H9 (cell line): ENCODE measurements around the gene IZUMO3. TPM values are rescaled to one million over a fixed set of nuclear protein-coding genes. Genes with fewer than 3 reads are reported as not detected.

Experiments used
- DNase-seq: peaks from one replicate; pipeline ENCODE4 v3.0.0-alpha.2; 2017
- H2AFZ ChIP-seq: one replicate; pipeline ENCODE4 v1.6.1; 2013; ENCODE audit warnings: mild to moderate bottlenecking, low read length, control low read depth, moderate library complexity
- H2AK5ac ChIP-seq: 2 replicates; pipeline ENCODE4 v1.6.1; 2013; ENCODE audit warnings: low read length, control low read depth, mixed read lengths; ENCODE audit not compliant: insufficient read length
- H2BK120ac ChIP-seq: one replicate; pipeline ENCODE4 v1.6.1; 2013; ENCODE audit warnings: low read depth, mild to moderate bottlenecking, low read length, control low read depth, inconsistent platforms; ENCODE audit not compliant: poor library complexity, severe bottlenecking
- H2BK12ac ChIP-seq: 2 replicates; pipeline ENCODE4 v1.6.1; 2013; ENCODE audit warnings: low read length, control low read depth, mixed read lengths, low read depth; ENCODE audit not compliant: insufficient read length
- H2BK15ac ChIP-seq: 2 replicates; pipeline ENCODE4 v1.6.1; 2013; ENCODE audit warnings: low read depth, low read length, control low read depth
- H2BK20ac ChIP-seq: one replicate; pipeline ENCODE4 v1.6.1; 2013; ENCODE audit warnings: low read depth, mild to moderate bottlenecking, low read length, control low read depth, inconsistent platforms; ENCODE audit not compliant: poor library complexity, severe bottlenecking
- H2BK5ac ChIP-seq: 2 replicates; pipeline ENCODE4 v1.6.1; 2013; ENCODE audit warnings: low read length, control low read depth, mixed read lengths; ENCODE audit not compliant: insufficient read length
- H3K14ac ChIP-seq: 2 replicates; pipeline ENCODE4 v1.6.1; 2013; ENCODE audit warnings: low read length, control low read depth; ENCODE audit not compliant: insufficient read depth
- H3K18ac ChIP-seq: 2 replicates; pipeline ENCODE4 v1.6.1; 2013; ENCODE audit warnings: low read depth, mild to moderate bottlenecking, mixed read lengths, low read length, control low read depth; ENCODE audit not compliant: insufficient read length
- H3K23ac ChIP-seq: 2 replicates; pipeline ENCODE4 v1.6.1; 2013; ENCODE audit warnings: low read length, control low read depth, mixed read lengths, low read depth; ENCODE audit not compliant: insufficient read length
- H3K23me2 ChIP-seq: 2 replicates; pipeline ENCODE4 v1.6.1; 2013; ENCODE audit warnings: low read depth, mild to moderate bottlenecking, mixed read lengths, low read length, control low read depth; ENCODE audit not compliant: insufficient read length, poor library complexity, severe bottlenecking
- H3K27ac ChIP-seq: 2 replicates; pipeline ENCODE4 v1.5.1; 2013; ENCODE audit warnings: low read length, control low read depth, mixed read lengths, low read depth; ENCODE audit not compliant: insufficient read length
- H3K27me3 ChIP-seq: 2 replicates; pipeline ENCODE4 v1.6.1; 2013; ENCODE audit warnings: low read length, control low read depth, inconsistent platforms; ENCODE audit not compliant: insufficient read depth
- H3K4ac ChIP-seq: 2 replicates; pipeline ENCODE4 v1.6.1; 2013; ENCODE audit warnings: low read depth, mild to moderate bottlenecking, control low read depth, inconsistent platforms, low read length, moderate library complexity
- H3K4me1 ChIP-seq: 2 replicates; pipeline ENCODE4 v1.6.1; 2013; ENCODE audit warnings: low read length, control low read depth, inconsistent platforms; ENCODE audit not compliant: insufficient read depth
- H3K4me2 ChIP-seq: 2 replicates; pipeline ENCODE4 v1.6.1; 2013; ENCODE audit warnings: low read length, control low read depth, mixed read lengths; ENCODE audit not compliant: insufficient read length, insufficient read depth
- H3K56ac ChIP-seq: 2 replicates; pipeline ENCODE4 v1.6.1; 2013; ENCODE audit warnings: low read depth, mild to moderate bottlenecking, mixed read lengths, low read length, control low read depth; ENCODE audit not compliant: insufficient read length
- H3K79me1 ChIP-seq: 2 replicates; pipeline ENCODE4 v1.6.1; 2013; ENCODE audit warnings: low read depth, mild to moderate bottlenecking, moderate library complexity, low read length, control low read depth, inconsistent platforms; ENCODE audit not compliant: insufficient read depth, poor library complexity, severe bottlenecking
- H3K79me2 ChIP-seq: 2 replicates; pipeline ENCODE4 v1.6.1; 2013; ENCODE audit warnings: low read length, control low read depth, inconsistent platforms; ENCODE audit not compliant: insufficient read depth
- H3K9ac ChIP-seq: 2 replicates; pipeline ENCODE4 v1.6.1; 2013; ENCODE audit warnings: low read length, control low read depth, mixed read lengths; ENCODE audit not compliant: insufficient read length; ENCODE audit errors: extremely low read depth
- H3K9me3 ChIP-seq: one replicate; pipeline ENCODE4 v1.6.1; 2013; ENCODE audit warnings: low read depth, low read length, inconsistent platforms; ENCODE audit not compliant: control insufficient read depth
- H3T11ph ChIP-seq: one replicate; pipeline ENCODE4 v1.6.1; 2013; ENCODE audit warnings: mild to moderate bottlenecking, low read length, control low read depth, inconsistent platforms
- H4K20me1 ChIP-seq: one replicate; pipeline ENCODE4 v1.6.1; 2013; ENCODE audit not compliant: control insufficient read depth, insufficient read length, insufficient read depth
- H4K5ac ChIP-seq: 2 replicates; pipeline ENCODE4 v1.6.1; 2013; ENCODE audit warnings: low read depth, mild to moderate bottlenecking, mixed read lengths, low read length, control low read depth; ENCODE audit not compliant: insufficient read length
- H4K8ac ChIP-seq: replicated peaks from 2 replicates; pipeline ENCODE4 v1.6.1; 2013; ENCODE audit warnings: low read length, control low read depth, mixed read lengths, low read depth; ENCODE audit not compliant: insufficient read length
- H4K91ac ChIP-seq: 2 replicates; pipeline ENCODE4 v1.6.1; 2013; ENCODE audit warnings: low read depth, mild to moderate bottlenecking, moderate library complexity, mixed read lengths, low read length, control low read depth; ENCODE audit not compliant: insufficient read length
- H3K27ac Mint-ChIP-seq, 3 experiments: 2 replicates in 2 of 3; 3 replicates in 1 of 3; pipeline ENCODE4 v1.8.0; 2020 to 2021; ENCODE audit warnings: mixed read lengths in 3 of 3, mild to moderate bottlenecking in 1 of 3, moderate library complexity in 1 of 3
- H3K27me3 Mint-ChIP-seq: 2 replicates; pipeline ENCODE4 v1.8.0; 2021; ENCODE audit warnings: low read depth, mild to moderate bottlenecking, moderate library complexity, mixed read lengths
- H3K36me3 Mint-ChIP-seq, 3 experiments: 2 replicates in 2 of 3; 3 replicates in 1 of 3; pipeline ENCODE4 v1.8.0; 2020 to 2021; ENCODE audit warnings: low read depth in 3 of 3, mixed read lengths in 3 of 3; ENCODE audit not compliant: insufficient read depth in 1 of 3
- H3K4me1 Mint-ChIP-seq, 2 experiments: 2 replicates each; pipeline ENCODE4 v1.8.0; 2020; ENCODE audit warnings: mixed read lengths in 2 of 2
- H3K4me3 Mint-ChIP-seq, 2 experiments: 2 replicates in 1 of 2; 3 replicates in 1 of 2; pipeline ENCODE4 v1.8.0; 2020 to 2021; ENCODE audit warnings: mild to moderate bottlenecking in 2 of 2, mixed read lengths in 2 of 2, moderate library complexity in 1 of 2
- H3K9me3 Mint-ChIP-seq, 2 experiments: 2 replicates in 1 of 2; 3 replicates in 1 of 2; pipeline ENCODE4 v1.8.0; 2020; ENCODE audit warnings: mild to moderate bottlenecking in 2 of 2, mixed read lengths in 2 of 2, moderate library complexity in 1 of 2
- CTCF ChIP-seq: fragments of 200-600 bp; sonication (generic); conservative IDR thresholded peaks from 3 replicates; pipeline ENCODE4 v1.8.0; 2021; ENCODE audit warnings: antibody characterized with exemption, mild to moderate bottlenecking
- WGBS: extraction: QIAGEN DNeasy Blood & Tissue Kit; methylation state at CpG from one replicate; pipeline ENCODE4 v1.1.7; 2013; ENCODE audit warnings: missing lambda C conversion rate, low lambda C conversion rate, mixed read lengths; ENCODE audit not compliant: insufficient read length; ENCODE audit errors: extremely low coverage; 5-methylcytosine and 5-hydroxymethylcytosine counted together
- total RNA-seq: library from RNA; stranded (reverse); gene quantifications from 2 replicates; pipeline ENCODE4 v1.2.1, GENCODE V29; 2021

The IZUMO3 gene
- total RNA-seq, 1 experiment from 2014 or later, result not detected

- Histone ChIP-seq H2AFZ (no peak overlapping the region), H2BK20ac (no peak overlapping the region), H3K79me1 (no peaks in the 10 kb centered on the region), H3K4me1 (no peaks in the 10 kb centered on the region), H2BK5ac (no peak overlapping the region), H3K27ac (no peak overlapping the region), H3K56ac (no peak overlapping the region), H3K14ac (no peak overlapping the region), H4K20me1 (no peaks in the 10 kb centered on the region), H3K27me3 (no peaks in the 10 kb centered on the region), H3K9me3 (no peaks in the 10 kb centered on the region), H2BK120ac (no peak overlapping the region), H3K9ac (no peak overlapping the region), H3K4ac (no peak overlapping the region), H4K8ac (no peak overlapping the region), H3K18ac (no peak overlapping the region), H3K4me2 (no peak overlapping the region), H2BK15ac (no peak overlapping the region), H3K79me2 (no peaks in the 10 kb centered on the region), H3K23me2 (no peaks in the 10 kb centered on the region), H4K91ac (no peak overlapping the region), H2BK12ac (no peak overlapping the region), H3T11ph (no peak overlapping the region), H4K5ac (no peak overlapping the region), H2AK5ac (no peak overlapping the region), H3K23ac (no peak overlapping the region)
- WGBS, result no CpG with 5 or more reads among the region's 9 CpGs
- no peaks in the 10 kb centered on the region for H3K4me1 Mint-ChIP-seq
- no peak for TF ChIP-seq CTCF
- no peak overlapping the region for H3K27ac Mint-ChIP-seq
- no peak overlapping the region for H3K4me3 Mint-ChIP-seq
- no peaks in the 10 kb centered on the region for H3K36me3 Mint-ChIP-seq
- H3K9me3 Mint-ChIP-seq, result no peaks in the 10 kb centered on the region
- no peak for DNase-seq
- no peaks in the 10 kb centered on the region for H3K27me3 Mint-ChIP-seq
Observed at GRCh38 chr9:24552526-24553182, 7.0 kb upstream of the IZUMO3 start.
